ENCODE measurements around the gene UGT1A3. TPM values are rescaled to one million over a fixed set of nuclear protein-coding genes. Genes with fewer than 3 reads are reported as not detected.

UGT1A3 gene
- total RNA-seq, result not detected

DNA sequence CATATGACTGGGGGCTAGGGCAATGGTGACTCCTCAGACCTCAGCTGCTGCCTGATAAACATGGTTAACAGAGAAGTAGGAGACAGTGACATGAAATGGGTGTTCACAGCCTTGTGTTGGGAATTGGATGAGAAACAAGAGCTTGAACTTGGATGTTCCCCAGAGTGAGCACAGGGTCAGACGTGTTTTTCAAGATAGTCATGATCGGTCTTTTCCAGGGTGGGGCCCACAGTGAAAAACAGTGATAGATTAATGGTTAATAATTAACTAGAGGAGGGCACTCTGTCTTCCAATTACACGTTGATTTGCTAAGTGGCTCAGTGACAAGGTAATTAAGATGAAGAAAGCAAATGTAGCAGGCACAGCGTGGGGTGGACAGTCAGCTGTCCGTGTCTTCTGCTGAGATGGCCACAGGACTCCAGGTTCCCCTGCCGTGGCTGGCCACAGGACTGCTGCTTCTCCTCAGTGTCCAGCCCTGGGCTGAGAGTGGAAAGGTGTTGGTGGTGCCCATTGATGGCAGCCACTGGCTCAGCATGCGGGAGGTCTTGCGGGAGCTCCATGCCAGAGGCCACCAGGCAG lies at the start of gene UGT1A3:
Gene UGT1A3 (plus strand): TSS at position 320 of the 579 bp plus-strand sequence. CDS start 85 bp downstream, at position 405.
- no peak within 1 kb of the TSS for H3K4me3 Mint-ChIP-seq
- H3K27ac Mint-ChIP-seq, result no peak within 1 kb of the TSS
- peaks cover 27% of the 10 kb centered on the region for H3K27me3 Mint-ChIP-seq
- H3K4me1 Mint-ChIP-seq, result no peaks in the 10 kb centered on the region
- no peak for ATAC-seq (replicated peaks)
- H3K36me3 Mint-ChIP-seq (ENCODE audit: low read depth), result no peaks in the 10 kb centered on the region
- no peaks in the 10 kb centered on the region for H3K9me3 Mint-ChIP-seq

- H3K27me3 Mint-ChIP-seq, result peaks cover 28% of the 10 kb centered on the region
- no peak overlapping the region for H3K27ac Mint-ChIP-seq
- H3K4me3 Mint-ChIP-seq, result no peak overlapping the region
- ATAC-seq (replicated peaks), result no peak
- H3K9me3 Mint-ChIP-seq, result no peaks in the 10 kb centered on the region
- no peaks in the 10 kb centered on the region for H3K4me1 Mint-ChIP-seq
- no peaks in the 10 kb centered on the region for H3K36me3 Mint-ChIP-seq (ENCODE audit: low read depth)
These were observed 49.6 kb upstream of the UGT1A3 start for GRCh38 chr2:233679196-233679595.

DNA sequence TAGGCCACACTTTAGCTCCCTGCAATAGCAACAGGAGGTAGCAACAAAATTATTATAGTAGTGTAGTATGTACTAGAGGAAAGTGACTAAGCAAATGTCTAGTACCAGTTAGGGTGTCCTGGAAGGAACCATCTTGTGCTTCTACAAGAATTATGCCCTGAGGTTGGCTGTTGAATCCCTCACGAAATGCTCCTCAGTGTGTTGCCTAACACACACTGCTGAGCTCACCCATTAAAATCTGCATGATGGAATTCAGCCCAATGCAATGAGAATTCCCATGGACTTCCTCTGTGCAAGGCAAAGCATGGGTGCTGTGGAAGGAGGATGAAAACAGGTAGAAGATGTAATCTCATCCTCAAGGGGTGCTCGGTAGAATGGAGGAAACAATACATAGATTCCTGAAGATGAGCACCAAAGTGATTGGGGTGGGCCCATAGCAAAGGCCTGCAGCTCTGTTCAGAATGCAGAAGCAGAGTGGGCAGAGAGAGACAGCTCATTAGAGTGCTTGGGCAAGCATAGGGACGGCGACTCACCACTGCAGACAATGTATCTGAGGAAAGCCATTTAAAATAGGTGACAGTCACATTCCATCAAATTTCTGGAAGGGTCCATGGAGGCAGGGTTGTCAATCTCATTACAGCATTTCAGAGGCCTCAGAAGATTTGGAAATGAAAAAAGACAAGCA lies 48.3 kb upstream of the UGT1A3 start:
- Mint-ChIP-seq H3K36me3 (ENCODE audit: low read depth) (no peaks in the 10 kb centered on the region), H3K4me3 (no peak overlapping the region), H3K27ac (no peak overlapping the region), H3K9me3 (no peaks in the 10 kb centered on the region), H3K4me1 (no peaks in the 10 kb centered on the region), H3K27me3 (peaks cover 28% of the 10 kb centered on the region)
- no peak for ATAC-seq (replicated peaks)

DNA sequence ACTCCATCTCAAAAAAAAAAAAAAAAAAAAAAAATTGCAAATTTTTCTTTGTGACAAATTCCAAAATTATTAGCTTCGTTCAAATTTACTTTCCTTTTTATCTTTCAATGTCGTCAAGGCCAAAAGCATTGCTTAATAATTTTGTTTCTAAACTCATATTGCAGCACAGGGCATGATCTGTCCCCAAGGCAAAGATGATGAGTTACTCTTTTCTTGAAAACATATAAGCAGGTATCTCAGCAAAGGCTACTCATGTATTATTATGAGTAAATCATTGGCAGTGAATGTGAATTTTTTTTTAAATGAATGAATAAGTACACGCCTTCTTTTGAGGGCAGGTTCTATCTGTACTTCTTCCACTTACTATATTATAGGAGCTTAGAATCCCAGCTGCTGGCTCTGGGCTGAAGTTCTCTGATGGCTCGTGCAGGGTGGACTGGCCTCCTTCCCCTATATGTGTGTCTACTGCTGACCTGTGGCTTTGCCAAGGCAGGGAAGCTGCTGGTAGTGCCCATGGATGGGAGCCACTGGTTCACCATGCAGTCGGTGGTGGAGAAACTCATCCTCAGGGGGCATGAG lies 47.2 kb upstream of the UGT1A3 start, which contains the start of gene UGT1A7:
Gene UGT1A7 (plus strand): TSS at position 381 of the 579 bp plus-strand sequence. CDS start 37 bp downstream, at position 418.
- ATAC-seq (replicated peaks), result no peak
- Mint-ChIP-seq H3K4me1 (no peaks in the 10 kb centered on the region), H3K27me3 (peaks cover 26% of the 10 kb centered on the region), H3K27ac (no peak within 1 kb of the TSS), H3K36me3 (ENCODE audit: low read depth) (no peaks in the 10 kb centered on the region), H3K9me3 (no peaks in the 10 kb centered on the region), H3K4me3 (no peak within 1 kb of the TSS)

DNA sequence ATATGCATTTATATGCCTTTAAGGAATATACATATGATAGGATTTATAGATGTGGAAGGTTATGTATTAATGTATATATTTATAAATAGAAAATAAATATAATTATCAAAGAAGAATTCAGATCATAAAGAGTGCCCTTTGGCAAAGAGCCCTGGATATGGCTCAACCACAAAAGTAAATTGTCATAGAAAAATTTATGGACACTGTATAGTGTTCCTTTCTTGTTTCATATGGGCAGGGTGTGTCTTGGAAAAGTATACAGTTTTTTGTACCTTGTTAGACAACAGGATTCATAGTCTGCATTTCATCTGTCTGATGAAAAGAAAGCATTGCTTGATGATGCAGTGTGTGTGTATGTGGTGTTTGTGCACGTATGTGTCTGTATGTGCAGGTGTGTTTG lies 44.2 kb upstream of the UGT1A3 start:
- Mint-ChIP-seq H3K4me1 (no peaks in the 10 kb centered on the region), H3K4me3 (no peak overlapping the region), H3K9me3 (no peaks in the 10 kb centered on the region), H3K27me3 (peaks cover 12% of the 10 kb centered on the region), H3K36me3 (ENCODE audit: low read depth) (no peaks in the 10 kb centered on the region), H3K27ac (no peak overlapping the region)
- no peak for ATAC-seq (replicated peaks)

DNA sequence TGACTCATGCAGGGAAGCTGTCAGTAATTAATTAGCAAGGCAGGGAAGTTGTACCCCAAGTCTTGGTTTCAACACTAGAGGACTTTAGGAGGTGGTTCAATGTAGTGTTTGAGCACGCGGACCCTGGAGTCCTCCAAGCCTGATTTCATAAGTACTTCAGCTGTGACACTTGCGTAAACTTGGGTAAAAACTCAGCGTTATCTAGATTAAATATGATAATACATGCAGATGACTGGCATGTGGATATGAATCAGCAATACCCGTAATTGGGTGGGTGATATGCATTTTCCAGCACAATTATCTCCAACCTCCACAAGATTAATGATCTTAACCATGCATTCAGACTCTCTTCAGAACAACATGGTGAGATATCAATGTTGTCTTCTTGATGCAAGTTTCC lies 41.9 kb upstream of the UGT1A3 start:
- Mint-ChIP-seq H3K27me3 (peaks cover 11% of the 10 kb centered on the region), H3K9me3 (no peaks in the 10 kb centered on the region)

GRCh38 chr2:233688341-233688740 lies 40.5 kb upstream of the UGT1A3 start:
- H3K36me3 Mint-ChIP-seq (ENCODE audit: low read depth), result no peaks in the 10 kb centered on the region
- no peak for ATAC-seq (replicated peaks)
- H3K27me3 Mint-ChIP-seq, result peaks cover 7% of the 10 kb centered on the region
- H3K27ac Mint-ChIP-seq, result no peak overlapping the region
- H3K9me3 Mint-ChIP-seq, result no peaks in the 10 kb centered on the region
- no peak overlapping the region for H3K4me3 Mint-ChIP-seq
- H3K4me1 Mint-ChIP-seq, result no peaks in the 10 kb centered on the region

More for the DNA sequence above, 41.9 kb upstream of the UGT1A3 start:
- Mint-ChIP-seq H3K36me3 (ENCODE audit: low read depth) (no peaks in the 10 kb centered on the region), H3K27ac (no peak overlapping the region), H3K4me1 (no peaks in the 10 kb centered on the region), H3K4me3 (no peak overlapping the region)
- ATAC-seq (replicated peaks), result no peak

DNA sequence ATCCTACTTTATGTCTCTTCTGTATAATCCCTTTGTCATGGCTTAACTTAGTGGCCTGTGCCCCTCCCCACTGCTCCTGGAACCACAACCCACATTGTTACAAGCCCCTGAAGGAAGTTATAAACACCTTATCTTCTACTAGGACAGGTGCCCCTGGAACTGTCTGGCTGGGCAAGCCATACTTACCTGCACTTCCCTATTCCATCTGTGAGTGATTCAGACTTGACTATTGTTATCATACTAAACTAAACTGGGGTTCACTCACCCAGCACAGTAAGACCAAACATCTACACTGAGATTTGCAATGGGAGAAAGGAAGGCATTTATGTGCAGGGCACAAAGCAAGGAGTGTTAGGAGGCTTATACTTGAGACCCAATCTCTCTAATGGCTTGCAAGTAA lies 39.8 kb upstream of the UGT1A3 start:
- no peak overlapping the region for H3K4me3 Mint-ChIP-seq
- H3K36me3 Mint-ChIP-seq (ENCODE audit: low read depth), result no peaks in the 10 kb centered on the region
- no peaks in the 10 kb centered on the region for H3K4me1 Mint-ChIP-seq
- H3K27me3 Mint-ChIP-seq, result peaks cover 7% of the 10 kb centered on the region
- no peak overlapping the region for H3K27ac Mint-ChIP-seq
- H3K9me3 Mint-ChIP-seq, result no peaks in the 10 kb centered on the region
- ATAC-seq (replicated peaks), result no peak

- no peaks in the 10 kb centered on the region for H3K9me3 Mint-ChIP-seq
- H3K27me3 Mint-ChIP-seq, result peaks cover 7% of the 10 kb centered on the region
- H3K27ac Mint-ChIP-seq, result no peak overlapping the region
- no peak for ATAC-seq (replicated peaks)
- no peak overlapping the region for H3K4me3 Mint-ChIP-seq
- H3K36me3 Mint-ChIP-seq (ENCODE audit: low read depth), result no peaks in the 10 kb centered on the region
- no peaks in the 10 kb centered on the region for H3K4me1 Mint-ChIP-seq
These were observed 39.3 kb upstream of the UGT1A3 start for GRCh38 chr2:233689501-233689900.

DNA sequence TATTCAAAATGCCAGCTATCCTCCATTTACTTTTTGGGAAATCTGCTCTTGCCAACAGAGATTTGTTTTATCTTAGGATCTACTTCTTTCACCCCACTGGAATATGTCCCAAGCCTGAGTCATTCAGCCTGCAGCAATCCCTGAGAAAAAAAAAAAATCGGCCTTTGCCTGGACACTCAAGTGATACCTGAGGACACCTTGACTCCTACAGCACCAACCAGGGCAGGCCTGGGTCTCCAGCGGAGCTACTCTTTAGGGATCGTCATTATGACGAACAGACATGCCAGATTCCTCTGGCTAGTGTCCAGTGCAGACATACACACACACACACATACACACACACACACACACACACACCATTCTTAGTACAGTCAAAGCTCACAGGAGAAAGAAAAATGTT lies 38.4 kb upstream of the UGT1A3 start:
- H3K36me3 Mint-ChIP-seq (ENCODE audit: low read depth), result no peaks in the 10 kb centered on the region
- no peak for ATAC-seq (replicated peaks)
- no peaks in the 10 kb centered on the region for H3K4me1 Mint-ChIP-seq
- H3K27me3 Mint-ChIP-seq, result peaks cover 9% of the 10 kb centered on the region
- no peaks in the 10 kb centered on the region for H3K9me3 Mint-ChIP-seq
- H3K4me3 Mint-ChIP-seq, result no peak overlapping the region
- no peak overlapping the region for H3K27ac Mint-ChIP-seq

DNA sequence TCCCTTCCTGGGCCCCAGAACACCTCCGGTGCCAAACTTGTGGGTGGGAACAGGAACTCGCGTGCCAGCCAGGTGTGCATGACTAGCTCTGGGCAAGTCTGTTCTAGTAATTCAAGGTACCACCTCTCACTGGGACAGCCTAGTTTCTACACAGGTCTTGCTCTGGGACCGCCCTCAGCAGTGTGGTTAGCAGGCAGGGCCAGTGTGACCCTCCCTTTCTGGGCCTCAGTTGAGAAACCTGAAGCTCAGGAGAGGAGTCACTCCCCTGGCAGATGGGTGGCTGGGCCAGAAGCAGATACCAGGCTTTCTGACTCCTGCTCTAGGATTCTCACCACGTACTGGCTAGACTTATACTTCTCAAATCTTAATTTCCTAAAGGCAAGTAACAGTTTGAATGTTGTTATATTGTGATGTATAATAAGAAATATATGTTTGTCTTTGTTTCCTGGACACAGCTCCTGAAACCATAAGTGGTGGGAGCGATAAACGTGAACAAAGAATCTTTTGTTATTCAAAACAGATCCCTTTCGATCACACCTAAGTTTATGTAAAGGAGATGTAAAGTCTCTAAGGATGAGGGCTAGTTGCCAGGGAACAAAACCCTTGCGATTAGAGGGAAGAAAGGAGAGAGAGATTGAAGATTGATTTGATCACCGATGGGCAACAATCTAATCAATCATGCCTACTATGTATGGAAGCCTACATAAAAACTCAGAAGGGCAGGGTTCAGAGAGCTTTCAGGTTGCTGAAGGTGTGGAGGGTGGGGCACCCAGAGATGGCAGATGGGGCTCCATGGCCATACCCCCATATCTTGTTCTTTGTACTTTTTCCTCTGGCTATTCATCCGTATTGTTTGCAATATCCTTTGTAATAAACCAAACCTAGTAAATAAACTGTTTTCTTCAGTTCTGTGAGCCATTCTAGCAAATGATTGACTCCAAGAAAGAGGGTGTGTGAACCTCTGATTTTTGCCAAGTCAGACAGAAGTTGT lies 37.1 kb upstream of the UGT1A3 start:
- H3K4me3 Mint-ChIP-seq, result no peak overlapping the region
- H3K27me3 Mint-ChIP-seq, result peaks cover 12% of the 10 kb centered on the region
- no peaks in the 10 kb centered on the region for H3K9me3 Mint-ChIP-seq
- ATAC-seq (replicated peaks), result no peak
- no peaks in the 10 kb centered on the region for H3K36me3 Mint-ChIP-seq (ENCODE audit: low read depth)
- H3K27ac Mint-ChIP-seq, result no peak overlapping the region
- H3K4me1 Mint-ChIP-seq, result no peaks in the 10 kb centered on the region

GRCh38 chr2:233692648-233693047 lies 36.2 kb upstream of the UGT1A3 start, which contains the start of gene UGT1A6:
Gene UGT1A6, plus strand, starts transcription at chr2:233692890. Its CDS starts 115 bp downstream, at chr2:233693005.
- no peaks in the 10 kb centered on the region for H3K36me3 Mint-ChIP-seq (ENCODE audit: low read depth)
- no peak for ATAC-seq (replicated peaks)
- H3K4me1 Mint-ChIP-seq, result no peaks in the 10 kb centered on the region
- H3K27me3 Mint-ChIP-seq, result peaks cover 17% of the 10 kb centered on the region
- H3K27ac Mint-ChIP-seq, result no peak within 1 kb of the TSS
- no peak within 1 kb of the TSS for H3K4me3 Mint-ChIP-seq
- H3K9me3 Mint-ChIP-seq, result no peaks in the 10 kb centered on the region

GRCh38 chr2:233693963-233694362 lies 34.9 kb upstream of the UGT1A3 start:
- Mint-ChIP-seq H3K4me1 (no peaks in the 10 kb centered on the region), H3K27ac (no peak overlapping the region), H3K36me3 (ENCODE audit: low read depth) (no peaks in the 10 kb centered on the region), H3K4me3 (no peak overlapping the region), H3K9me3 (no peaks in the 10 kb centered on the region), H3K27me3 (peaks cover 18% of the 10 kb centered on the region)
- ATAC-seq (replicated peaks), result no peak

- H3K27ac Mint-ChIP-seq, result no peak overlapping the region
- H3K9me3 Mint-ChIP-seq, result no peaks in the 10 kb centered on the region
- no peaks in the 10 kb centered on the region for H3K36me3 Mint-ChIP-seq (ENCODE audit: low read depth)
- no peak for ATAC-seq (replicated peaks)
- no peak overlapping the region for H3K4me3 Mint-ChIP-seq
- H3K27me3 Mint-ChIP-seq, result peaks cover 18% of the 10 kb centered on the region
- no peaks in the 10 kb centered on the region for H3K4me1 Mint-ChIP-seq
These were observed 30.1 kb upstream of the UGT1A3 start for GRCh38 chr2:233698740-233699139.
